ENCODE data around the gene DSC1. TPM values are rescaled to one million over a fixed set of nuclear protein-coding genes. Genes with fewer than 3 reads are reported as not detected.

Gene DSC1
- total and polyA plus RNA-seq, 12 donors: not detected

DNA sequence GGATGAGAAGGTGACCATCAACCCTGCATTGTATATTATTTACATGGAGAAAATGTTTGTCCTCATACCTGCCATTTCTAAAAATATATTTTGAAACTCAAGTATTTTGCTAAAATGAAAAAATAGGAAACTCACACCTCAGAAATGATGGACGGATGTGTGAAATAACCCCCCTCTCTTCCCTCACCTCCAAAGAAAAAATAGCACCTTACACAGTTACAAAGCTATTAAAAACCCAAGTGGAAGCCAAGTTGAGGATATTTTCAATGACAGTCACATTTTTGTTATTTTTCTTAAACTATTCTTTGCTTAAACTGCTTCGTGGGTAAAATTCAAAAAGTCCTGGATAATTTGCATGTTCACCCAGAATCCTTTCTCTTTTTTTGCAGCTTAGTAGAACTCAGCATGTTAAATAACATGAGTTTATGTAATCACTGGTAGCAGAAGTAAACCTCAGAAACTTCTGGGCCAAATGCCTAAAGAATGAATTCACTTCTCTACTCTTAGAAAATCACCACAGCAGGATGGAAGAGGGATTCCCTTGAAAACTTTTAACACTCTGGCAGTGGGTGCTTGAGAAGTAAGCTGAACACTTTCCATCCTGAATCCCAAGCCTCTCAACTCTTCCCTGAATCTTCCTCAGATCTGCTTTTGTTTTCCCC, 768 bp downstream of the DSC1 start:
- Histone ChIP-seq H3K27me3 (no peaks in the 10 kb centered on the region), H3K4me3 (no peak overlapping the region), H3K27ac (no peak overlapping the region), H3K36me3 (replicated peaks in 1 of 2) (no peaks in the 10 kb centered on the region), H3K4me1 (replicated peaks in 1 of 2) (no peaks in the 10 kb centered on the region), H3K9me3 (replicated peaks in 1 of 3) (no peaks in the 10 kb centered on the region)
- intact Hi-C loops (cut with DNase I): no loop called here
- no peak for DNase-seq
- no peak for TF ChIP-seq CTCF (IDR thresholded peaks at IDR 0.05)
- TF ChIP-seq POLR2A (IDR thresholded peaks at IDR 0.05): no peak
- WGBS, 4 donors: 54 to 75% (median 68%) methylated on average over 2 of the region's 2 CpGs

DNA sequence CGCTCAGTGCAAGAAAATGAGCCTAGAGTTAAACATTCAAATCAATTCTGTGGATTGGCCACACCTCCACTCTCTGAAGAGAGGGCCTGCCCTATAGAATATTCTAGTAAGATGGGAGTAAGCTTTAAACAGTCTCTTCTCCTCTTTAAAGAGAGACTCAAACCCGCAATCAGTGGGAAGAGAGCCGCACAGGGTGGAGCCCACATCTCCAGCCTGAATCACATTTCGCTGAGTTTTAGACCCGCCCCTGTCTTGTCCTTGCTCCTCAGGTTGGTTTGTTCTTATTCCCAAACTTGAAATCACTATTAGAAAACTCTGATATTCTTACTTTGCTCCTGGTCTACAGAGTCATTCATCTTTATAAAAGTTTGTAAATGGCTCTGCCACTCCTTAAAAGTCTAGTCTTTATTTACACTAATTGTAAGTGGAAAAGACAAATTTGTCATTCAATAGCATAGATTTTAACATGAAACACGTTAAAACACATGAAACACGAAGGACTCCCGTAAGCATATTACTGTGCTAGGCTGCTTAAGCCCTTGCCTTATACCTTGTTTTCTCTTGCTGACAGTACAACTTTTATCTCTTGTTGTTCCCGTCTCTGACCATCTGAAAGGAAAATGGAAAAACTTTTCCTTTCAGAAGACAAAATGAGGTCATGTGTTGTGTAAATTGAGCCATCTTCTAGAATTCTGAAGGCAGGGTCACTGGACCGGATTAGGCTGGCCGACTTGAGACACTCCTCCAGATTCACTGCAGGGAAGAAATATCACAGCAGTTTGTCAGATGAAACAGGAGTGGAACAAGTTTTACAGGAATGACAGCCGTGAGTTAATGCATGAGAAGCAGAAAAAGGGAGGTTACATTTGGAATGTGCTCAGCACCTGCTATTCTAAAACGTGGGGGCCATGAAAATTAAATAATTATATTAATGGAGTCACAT, 5.6 kb downstream of the DSC1 start:
- 51 to 61% (median 57%) methylated on average over 13 of the region's 13 CpGs for WGBS, 4 donors
- TF ChIP-seq POLR2A (IDR thresholded peaks at IDR 0.05) (no peak), CTCF (IDR thresholded peaks at IDR 0.05) (no peak)
- intact Hi-C loops (cut with DNase I): no loop called here
- H3K9me3 ChIP-seq (replicated peaks in 1 of 3): no peaks in the 10 kb centered on the region
- no peaks in the 10 kb centered on the region for H3K4me1 ChIP-seq (replicated peaks in 1 of 2)
- H3K36me3 ChIP-seq (replicated peaks in 1 of 2): no peaks in the 10 kb centered on the region
- no peak overlapping the region for H3K27ac ChIP-seq
- H3K4me3 ChIP-seq: no peak overlapping the region
- H3K27me3 ChIP-seq: no peaks in the 10 kb centered on the region
- no peak for DNase-seq

DNA sequence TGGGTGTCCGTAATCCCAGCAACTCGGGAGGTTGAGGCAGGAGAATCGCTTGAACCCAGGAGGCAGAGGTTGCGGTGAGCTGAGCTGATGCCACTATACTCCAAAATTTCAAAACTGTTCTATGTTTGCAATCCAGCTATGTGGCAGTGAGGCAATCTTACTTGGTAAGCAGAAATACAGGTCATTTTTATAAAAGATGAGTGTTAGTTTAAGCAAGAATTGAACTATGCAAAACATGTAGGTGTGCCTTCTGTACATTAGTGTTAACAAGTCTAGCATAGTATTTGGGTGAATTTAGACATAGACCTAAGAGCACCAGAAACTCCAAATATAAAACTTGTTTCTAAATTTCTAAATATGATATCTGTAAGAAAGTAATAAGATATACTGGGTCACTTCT, 7.2 kb downstream of the DSC1 start:
- no peak overlapping the region for H3K27ac ChIP-seq
- no peaks in the 10 kb centered on the region for H3K36me3 ChIP-seq (replicated peaks in 1 of 2)
- TF ChIP-seq CTCF (IDR thresholded peaks at IDR 0.05): no peak
- no peak for TF ChIP-seq POLR2A (IDR thresholded peaks at IDR 0.05)
- 64 to 86% (median 78%) methylated on average over 4 of the region's 4 CpGs for whole genome bisulfite sequencing, 4 donors
- intact Hi-C loops (cut with DNase I): no loop called here
- no peak for DNase-seq
- no peaks in the 10 kb centered on the region for H3K27me3 ChIP-seq
- no peaks in the 10 kb centered on the region for H3K4me1 ChIP-seq (replicated peaks in 1 of 2)
- H3K4me3 ChIP-seq: no peak overlapping the region
- no peaks in the 10 kb centered on the region for H3K9me3 ChIP-seq (replicated peaks in 1 of 3)

GRCh38 chr18:31154181-31154580, 8.5 kb downstream of the DSC1 start:
- TF ChIP-seq POLR2A (IDR thresholded peaks at IDR 0.05) (no peak), CTCF (IDR thresholded peaks at IDR 0.05) (no peak)
- no peak overlapping the region for H3K27ac ChIP-seq
- WGBS, 4 donors: 48 to 59% (median 52%) methylated on average over 2 of the region's 2 CpGs
- no peaks in the 10 kb centered on the region for H3K36me3 ChIP-seq (replicated peaks in 1 of 2)
- H3K4me1 ChIP-seq (replicated peaks in 1 of 2): no peaks in the 10 kb centered on the region
- H3K9me3 ChIP-seq (replicated peaks in 1 of 3): no peaks in the 10 kb centered on the region
- DNase-seq: no peak
- intact Hi-C loops (cut with DNase I): no loop called here
- no peak overlapping the region for H3K4me3 ChIP-seq
- no peaks in the 10 kb centered on the region for H3K27me3 ChIP-seq

Measured in adrenal gland (tissue), 12 donors.